GM12891 (cell line): Measurements from ENCODE around the gene CA4.

Experiments used
- PAX5 ChIP-seq: IDR thresholded peaks from 2 replicates; pipeline ENCODE4 v1.6.1; 2011; ENCODE audit warnings: low read length, moderate library complexity, mild to moderate bottlenecking; ENCODE audit not compliant: insufficient read depth, severe bottlenecking
- POLR2A ChIP-seq: IDR thresholded peaks from 2 replicates; pipeline ENCODE4 v1.6.1; 2011; ENCODE audit warnings: low read depth, low read length, control low read depth
- POLR2AphosphoS5 ChIP-seq: IDR thresholded peaks from 2 replicates; pipeline ENCODE4 v1.6.1; 2011; ENCODE audit warnings: low read depth, low read length, control low read depth
- POU2F2 ChIP-seq: IDR thresholded peaks from 2 replicates; pipeline ENCODE4 v1.6.1; 2011; ENCODE audit warnings: low read depth, mild to moderate bottlenecking, control low read depth, low read length, moderate library complexity
- SPI1 ChIP-seq: IDR thresholded peaks from 2 replicates; pipeline ENCODE4 v1.6.1; 2011; ENCODE audit warnings: low read depth, low read length, control low read depth
- TAF1 ChIP-seq: IDR thresholded peaks from 2 replicates; pipeline ENCODE4 v1.6.1; 2011; ENCODE audit warnings: low read depth, low read length, control low read depth

DNA sequence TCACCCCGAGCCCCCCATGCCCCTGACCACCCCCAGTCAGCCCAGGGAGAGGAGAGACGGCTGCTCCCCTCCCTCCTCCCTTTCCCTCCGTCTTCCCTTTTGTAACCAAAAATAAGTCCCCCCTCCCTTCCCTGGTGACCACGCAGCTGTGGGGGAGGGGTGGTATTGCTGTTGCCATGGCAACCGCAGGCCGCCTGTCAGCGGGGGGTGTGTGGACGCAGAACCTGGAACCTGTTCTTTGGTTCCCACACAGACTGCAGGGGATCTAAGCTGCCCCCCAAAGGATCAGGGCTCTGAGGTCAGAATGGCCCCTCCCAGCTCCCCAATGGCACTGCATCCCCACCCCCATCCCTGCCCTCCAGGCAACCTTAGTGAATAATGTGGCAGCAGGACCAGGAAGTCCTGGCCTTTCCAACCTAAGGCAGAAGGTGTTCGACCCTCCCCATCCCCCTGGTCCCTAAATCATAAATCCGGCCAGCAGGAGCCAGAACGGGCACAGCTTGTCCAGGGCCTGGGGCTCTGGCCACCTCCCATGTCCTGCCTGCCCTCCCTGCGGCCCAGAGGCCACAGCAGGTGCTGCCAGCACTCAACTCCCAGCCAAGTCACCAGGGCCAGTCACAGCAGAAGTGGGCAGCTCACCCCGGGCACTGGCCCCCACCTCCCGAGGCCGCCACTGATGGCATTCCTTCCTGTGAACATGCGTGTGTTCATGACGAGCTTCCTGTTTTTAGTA is 12.0 kb downstream of the CA4 start:
- TF ChIP-seq POLR2A: no peak
- no peak for TF ChIP-seq TAF1
- TF ChIP-seq PAX5: no peak
- no peak for TF ChIP-seq POLR2AphosphoS5
- no peak for TF ChIP-seq SPI1
- no peak for TF ChIP-seq POU2F2
